IMR-90 (cell line): ENCODE data around the gene SMCO4. TPM values are rescaled to one million over a fixed set of nuclear protein-coding genes. Genes with fewer than 3 reads are reported as not detected.

ENCODE experiments used
- ATAC-seq: fragments of 200-7000 bp; cut with Tn5 transposase; 2 replicates; pipeline ENCODE4 v1.9.1; 2020; ENCODE audit warnings: low read depth, mild to moderate bottlenecking, moderate library complexity
- BruUV-seq: library from RNA; stranded (reverse); fragments of 400-500 nt; replicated peaks from 2 replicates; lab custom pipeline; 2021; lab: Mats Ljungman, UMichigan
- CTCF ChIA-PET: fragments of 300-600 bp; formaldehyde crosslinking; extraction: SDS; loops from one replicate; lab custom pipeline; 2021; ENCODE audit warnings: antibody characterized with exemption; lab: Yijun Ruan, JAX
- POLR2A ChIA-PET: fragments of 300-600 bp; sonication (Branson Sonifier 250); formaldehyde crosslinking; loops from one replicate; lab custom pipeline; 2022; ENCODE audit warnings: antibody characterized with exemption; ENCODE audit not compliant: unreplicated experiment; lab: Charles Lee
- DNase-seq: peaks from one replicate; pipeline ENCODE4 v3.0.0; 2013
- H2AFZ ChIP-seq: replicated peaks from 2 replicates; pipeline ENCODE3; 2013; ENCODE audit warnings: low read length, mild to moderate bottlenecking; ENCODE audit not compliant: poor library complexity
- H2AK5ac ChIP-seq: 2 replicates; pipeline ENCODE4 v1.6.1; 2013; ENCODE audit warnings: low read depth, low read length, inconsistent platforms
- H2AK9ac ChIP-seq: replicated peaks from 2 replicates; pipeline ENCODE3; 2013; ENCODE audit warnings: mild to moderate bottlenecking, low read depth, low read length, moderate library complexity; ENCODE audit not compliant: poor library complexity
- H2BK120ac ChIP-seq: 2 replicates; pipeline ENCODE4 v1.6.1; 2013; ENCODE audit warnings: low read depth, low read length, inconsistent platforms
- H2BK15ac ChIP-seq: 3 replicates; pipeline ENCODE4 v1.6.1; 2013; ENCODE audit warnings: low read depth, low read length, inconsistent platforms
- H2BK20ac ChIP-seq: 2 replicates; pipeline ENCODE4 v1.6.1; 2013; ENCODE audit warnings: low read depth, mild to moderate bottlenecking, inconsistent platforms, low read length, moderate library complexity
- H2BK5ac ChIP-seq: 2 replicates; pipeline ENCODE4 v1.6.1; 2013; ENCODE audit warnings: mild to moderate bottlenecking, low read depth, low read length, inconsistent platforms; ENCODE audit not compliant: poor library complexity, severe bottlenecking
- H3K14ac ChIP-seq: replicated peaks from 2 replicates; pipeline ENCODE4 v1.6.1; 2013; ENCODE audit warnings: low read depth, low read length, inconsistent platforms
- H3K18ac ChIP-seq: 2 replicates; pipeline ENCODE4 v1.6.1; 2013; ENCODE audit warnings: low read depth, low read length, control low read depth
- H3K23ac ChIP-seq: 2 replicates; pipeline ENCODE4 v1.6.1; 2013; ENCODE audit warnings: low read depth, low read length, inconsistent platforms
- H3K27ac ChIP-seq: 2 replicates; pipeline ENCODE4 v1.5.1; 2013; ENCODE audit warnings: mild to moderate bottlenecking, control low read depth, low read length; ENCODE audit not compliant: insufficient read depth
- H3K27me3 ChIP-seq: 2 replicates; pipeline ENCODE4 v1.6.1; 2013; ENCODE audit warnings: low read length; ENCODE audit not compliant: control insufficient read depth, insufficient read depth
- H3K36me3 ChIP-seq: 2 replicates; pipeline ENCODE4 v1.6.1; 2013; ENCODE audit warnings: low read length, mixed read lengths; ENCODE audit not compliant: control insufficient read depth, insufficient read depth
- H3K4ac ChIP-seq: 2 replicates; pipeline ENCODE4 v1.6.1; 2013; ENCODE audit warnings: low read depth, low read length, inconsistent platforms
- H3K4me1 ChIP-seq: 2 replicates; pipeline ENCODE4 v1.6.1; 2013; ENCODE audit warnings: low read length, mixed read lengths; ENCODE audit not compliant: control insufficient read depth, insufficient read depth
- H3K4me2 ChIP-seq: 2 replicates; pipeline ENCODE4 v1.6.1; 2013; ENCODE audit warnings: low read depth, mild to moderate bottlenecking, control low read depth, low read length, moderate library complexity
- H3K4me3 ChIP-seq: 2 replicates; pipeline ENCODE4 v1.5.1; 2013; ENCODE audit warnings: low read depth, mild to moderate bottlenecking, control low read depth, low read length, moderate library complexity; ENCODE audit not compliant: insufficient read depth
- H3K56ac ChIP-seq: 2 replicates; pipeline ENCODE4 v1.6.1; 2013; ENCODE audit warnings: low read length, inconsistent platforms; ENCODE audit not compliant: insufficient read depth; ENCODE audit errors: extremely low read depth
- H3K79me1 ChIP-seq, 2 experiments: 2 replicates each; pipeline ENCODE4 v1.6.1; 2013; ENCODE audit warnings: low read length in 2 of 2, inconsistent platforms in 1 of 2, low read depth in 1 of 2
- H3K9ac ChIP-seq: 2 replicates; pipeline ENCODE4 v1.6.1; 2013; ENCODE audit warnings: low read depth, low read length, control low read depth
- H3K9me1 ChIP-seq: 2 replicates; pipeline ENCODE4 v1.6.1; 2013; ENCODE audit warnings: low read length, inconsistent platforms; ENCODE audit not compliant: insufficient read depth
- H3K9me3 ChIP-seq: 2 replicates; pipeline ENCODE4 v1.6.1; 2013; ENCODE audit warnings: low read length; ENCODE audit not compliant: control insufficient read depth, insufficient read depth
- H4K20me1 ChIP-seq: 2 replicates; pipeline ENCODE4 v1.6.1; 2013; ENCODE audit warnings: low read length, inconsistent platforms; ENCODE audit not compliant: insufficient read depth
- H4K5ac ChIP-seq: 2 replicates; pipeline ENCODE4 v1.6.1; 2013; ENCODE audit warnings: mild to moderate bottlenecking, low read depth, low read length, control low read depth
- H4K8ac ChIP-seq, 2 experiments: 2 replicates each; pipeline ENCODE4 v1.6.1; 2013; ENCODE audit warnings: low read depth in 2 of 2, low read length in 2 of 2, control low read depth in 1 of 2, inconsistent platforms in 1 of 2
- H4K91ac ChIP-seq: 2 replicates; pipeline ENCODE4 v1.6.1; 2013; ENCODE audit warnings: low read depth, low read length, inconsistent platforms; ENCODE audit not compliant: insufficient read depth
- BHLHE40 ChIP-seq: fragments of 150-350 bp; IDR thresholded peaks from 2 replicates; pipeline ENCODE4 v1.6.1; 2016; ENCODE audit warnings: mild to moderate bottlenecking, low read depth, low read length
- CEBPB ChIP-seq: IDR thresholded peaks from 2 replicates; pipeline ENCODE4 v1.6.1; 2012; ENCODE audit warnings: low read depth, low read length, improper control_type of control experiment
- FOS ChIP-seq: fragments of 150-350 bp; IDR thresholded peaks from 2 replicates; pipeline ENCODE4 v1.6.1; 2016; ENCODE audit warnings: low read depth, low read length
- MAFK ChIP-seq: IDR thresholded peaks from 2 replicates; pipeline ENCODE4 v1.6.1; 2012; ENCODE audit warnings: low read depth, low read length, improper control_type of control experiment
- MAZ ChIP-seq: IDR thresholded peaks from 2 replicates; pipeline ENCODE4 v1.6.1; 2012; ENCODE audit warnings: low read depth, mild to moderate bottlenecking, low read length, improper control_type of control experiment, moderate library complexity, borderline replicate concordance
- RCOR1 ChIP-seq: IDR thresholded peaks from 2 replicates; pipeline ENCODE4 v1.6.1; 2012; ENCODE audit warnings: mild to moderate bottlenecking, low read length, improper control_type of control experiment; ENCODE audit not compliant: insufficient replicate concordance
- RFX5 ChIP-seq: IDR thresholded peaks from 2 replicates; pipeline ENCODE4 v1.8.0; 2012; ENCODE audit warnings: low read depth, mild to moderate bottlenecking, low read length, moderate library complexity
- WGBS, 2 experiments: methylation state at CpG; one replicate each; pipeline versions ENCODE4 v1.1.5 to v1.1.7; 2013; ENCODE audit warnings: missing lambda C conversion rate in 2 of 2; ENCODE audit not compliant: insufficient read length in 1 of 2; ENCODE audit errors: extremely low coverage in 2 of 2; 5-methylcytosine and 5-hydroxymethylcytosine counted together
- dilution Hi-C: fragments of 300-500 bp; cut with HindIII; formaldehyde crosslinking; loops from one replicate; pipeline ENCODE4 v1.14.3; 2018; ENCODE audit warnings: low sequenced_read_pairs; ENCODE audit not compliant: unreplicated experiment
- in situ Hi-C: fragments of 300-500 bp; cut with MboI; formaldehyde crosslinking; loops from 3 replicates; pipeline ENCODE4 v1.14.3; 2019; ENCODE audit warnings: low sequenced_read_pairs, inconsistent platforms, mixed read lengths
- intact Hi-C: fragments of 100-400 bp; cut with micrococcal nuclease; formaldehyde crosslinking; loops from 2 replicates; pipeline ENCODE4 v1.10.0; 2022
- polyA plus RNA-seq, 3 experiments: library from polyadenylated mRNA; depleted of rRNA; stranded (reverse); fragments of >200 nt; gene quantifications; 2 replicates each; pipeline ENCODE4 v1.2.3, GENCODE V29; 2012; ENCODE audit warnings: low replicate concordance in 1 of 3
- total RNA-seq: library from RNA; depleted of rRNA; stranded (reverse); fragments of >200 nt; gene quantifications from 2 replicates; pipeline ENCODE4 v1.2.3, GENCODE V29; 2012
- TF ChIP-seq, protein P1 (sequence below): fragments of 150-350 bp; IDR thresholded peaks from 2 replicates; pipeline ENCODE4 v1.6.1; 2016; ENCODE audit warnings: low read depth, mild to moderate bottlenecking, low read length, moderate library complexity, borderline replicate concordance
- TF ChIP-seq, protein P2 (sequence below): conservative IDR thresholded peaks from 2 replicates; pipeline ENCODE4 v1.5.1; 2012; ENCODE audit warnings: mild to moderate bottlenecking, low read depth, low read length, improper control_type of control experiment
- TF ChIP-seq, protein P3 (sequence below): fragments of 150-350 bp; IDR thresholded peaks from 2 replicates; pipeline ENCODE4 v1.6.1; 2017; ENCODE audit warnings: mild to moderate bottlenecking, antibody characterized with exemption, low read length, low read depth

SMCO4 gene
- total and polyA plus RNA-seq, 2 of the 4 experiments (the other 2 are of a cell fraction): 2.2 to 17.7 TPM

DNA sequence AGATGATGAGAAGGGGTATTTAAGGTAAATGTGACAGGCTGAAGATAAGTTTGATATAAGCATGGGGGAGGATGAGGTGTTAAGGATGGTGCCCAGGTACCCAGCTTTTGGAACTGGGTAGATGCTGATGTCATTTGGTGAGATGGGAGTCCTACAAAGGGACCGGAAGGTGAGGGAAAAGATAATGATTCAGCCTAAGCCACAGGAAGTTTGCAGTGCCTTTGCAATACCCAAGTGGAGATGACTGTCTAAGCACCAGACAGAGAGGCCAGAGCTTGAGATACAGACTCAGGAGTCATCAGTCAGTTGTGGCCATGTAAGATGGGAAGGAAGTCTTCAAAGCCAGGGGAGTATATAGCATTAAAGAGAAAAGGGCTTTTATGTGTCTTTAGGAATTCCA, 30.0 kb upstream of the SMCO4 start:
- no peak overlapping the region for H2AFZ ChIP-seq
- no peak overlapping the region for H3K56ac ChIP-seq
- intact Hi-C loops: no loop called here
- no peak overlapping the region for H4K5ac ChIP-seq
- H2AK9ac ChIP-seq: no peak overlapping the region
- no peak overlapping the region for H2BK15ac ChIP-seq
- H3K27ac ChIP-seq: no peak overlapping the region
- no peaks in the 10 kb centered on the region for H3K4me1 ChIP-seq
- no peak overlapping the region for H3K23ac ChIP-seq
- no peak overlapping the region for H3K4ac ChIP-seq
- no TSS peak for BruUV-seq
- H3K18ac ChIP-seq: no peak overlapping the region
- no peak overlapping the region for H2AK5ac ChIP-seq
- DNase-seq (no peak), ATAC-seq (no peak)
- no peaks in the 10 kb centered on the region; the same call in 1 of the 2 replicates for H4K20me1 ChIP-seq
- no peak overlapping the region for H2BK20ac ChIP-seq
- ChIA-PET CTCF (interaction anchor here (0.6 kb wide), 1 partner anchor 29 kb away, joined by 3 read pairs; no protein-coding TSS in a partner anchor), POLR2A (no interaction called here)
- H2BK5ac ChIP-seq: no peak overlapping the region
- WGBS, 2 experiments: 86% methylated on average over 1 of the region's 1 CpG; no CpG with 5 or more reads in 1 of the 2 experiments
- no peak overlapping the region for H4K8ac ChIP-seq
- H3K4me3 ChIP-seq: no peak overlapping the region
- H3K9me1 ChIP-seq: no peaks in the 10 kb centered on the region
- H3K79me1 ChIP-seq: no peaks in the 10 kb centered on the region
- in situ Hi-C loops: no loop called here
- H3K36me3 ChIP-seq: no peaks in the 10 kb centered on the region
- H2BK120ac ChIP-seq: no peak overlapping the region
- H4K91ac ChIP-seq: no peak overlapping the region
- H3K27me3 ChIP-seq: no peaks in the 10 kb centered on the region; the same call in 1 of the 2 replicates
- dilution Hi-C loops: no loop called here
- TF ChIP-seq MAZ: no peak
- TF ChIP-seq, protein P1, sequence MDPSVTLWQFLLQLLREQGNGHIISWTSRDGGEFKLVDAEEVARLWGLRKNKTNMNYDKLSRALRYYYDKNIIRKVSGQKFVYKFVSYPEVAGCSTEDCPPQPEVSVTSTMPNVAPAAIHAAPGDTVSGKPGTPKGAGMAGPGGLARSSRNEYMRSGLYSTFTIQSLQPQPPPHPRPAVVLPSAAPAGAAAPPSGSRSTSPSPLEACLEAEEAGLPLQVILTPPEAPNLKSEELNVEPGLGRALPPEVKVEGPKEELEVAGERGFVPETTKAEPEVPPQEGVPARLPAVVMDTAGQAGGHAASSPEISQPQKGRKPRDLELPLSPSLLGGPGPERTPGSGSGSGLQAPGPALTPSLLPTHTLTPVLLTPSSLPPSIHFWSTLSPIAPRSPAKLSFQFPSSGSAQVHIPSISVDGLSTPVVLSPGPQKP: no peak
- TF ChIP-seq BHLHE40: no peak
- TF ChIP-seq, protein P2, sequence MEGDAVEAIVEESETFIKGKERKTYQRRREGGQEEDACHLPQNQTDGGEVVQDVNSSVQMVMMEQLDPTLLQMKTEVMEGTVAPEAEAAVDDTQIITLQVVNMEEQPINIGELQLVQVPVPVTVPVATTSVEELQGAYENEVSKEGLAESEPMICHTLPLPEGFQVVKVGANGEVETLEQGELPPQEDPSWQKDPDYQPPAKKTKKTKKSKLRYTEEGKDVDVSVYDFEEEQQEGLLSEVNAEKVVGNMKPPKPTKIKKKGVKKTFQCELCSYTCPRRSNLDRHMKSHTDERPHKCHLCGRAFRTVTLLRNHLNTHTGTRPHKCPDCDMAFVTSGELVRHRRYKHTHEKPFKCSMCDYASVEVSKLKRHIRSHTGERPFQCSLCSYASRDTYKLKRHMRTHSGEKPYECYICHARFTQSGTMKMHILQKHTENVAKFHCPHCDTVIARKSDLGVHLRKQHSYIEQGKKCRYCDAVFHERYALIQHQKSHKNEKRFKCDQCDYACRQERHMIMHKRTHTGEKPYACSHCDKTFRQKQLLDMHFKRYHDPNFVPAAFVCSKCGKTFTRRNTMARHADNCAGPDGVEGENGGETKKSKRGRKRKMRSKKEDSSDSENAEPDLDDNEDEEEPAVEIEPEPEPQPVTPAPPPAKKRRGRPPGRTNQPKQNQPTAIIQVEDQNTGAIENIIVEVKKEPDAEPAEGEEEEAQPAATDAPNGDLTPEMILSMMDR: no peak
- TF ChIP-seq RCOR1: no peak
- TF ChIP-seq FOS: no peak
- no peak for TF ChIP-seq RFX5
- no peak for TF ChIP-seq CEBPB
- TF ChIP-seq, protein P3, sequence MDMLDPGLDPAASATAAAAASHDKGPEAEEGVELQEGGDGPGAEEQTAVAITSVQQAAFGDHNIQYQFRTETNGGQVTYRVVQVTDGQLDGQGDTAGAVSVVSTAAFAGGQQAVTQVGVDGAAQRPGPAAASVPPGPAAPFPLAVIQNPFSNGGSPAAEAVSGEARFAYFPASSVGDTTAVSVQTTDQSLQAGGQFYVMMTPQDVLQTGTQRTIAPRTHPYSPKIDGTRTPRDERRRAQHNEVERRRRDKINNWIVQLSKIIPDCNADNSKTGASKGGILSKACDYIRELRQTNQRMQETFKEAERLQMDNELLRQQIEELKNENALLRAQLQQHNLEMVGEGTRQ: no peak
- TF ChIP-seq MAFK: no peak
- no peaks in the 10 kb centered on the region for H3K9me3 ChIP-seq
- no peak overlapping the region for H3K4me2 ChIP-seq
- H3K14ac ChIP-seq: no peak overlapping the region
- H3K9ac ChIP-seq: no peak overlapping the region
